GM12801 (cell line): ENCODE data around the gene ATL2.

Experiments used
- CTCF ChIP-seq: IDR thresholded peaks from one replicate; pipeline ENCODE4 v1.5.1; 2011; ENCODE audit warnings: control low read depth; ENCODE audit not compliant: insufficient read length; ENCODE audit errors: extremely low read depth

The ATL2 gene

GRCh38 chr2:38317725-38318124 lies 59.3 kb downstream of the ATL2 start:
- no peak for TF ChIP-seq CTCF

GRCh38 chr2:38315707-38316333 lies 61.3 kb downstream of the ATL2 start:
- TF ChIP-seq CTCF: no peak

DNA sequence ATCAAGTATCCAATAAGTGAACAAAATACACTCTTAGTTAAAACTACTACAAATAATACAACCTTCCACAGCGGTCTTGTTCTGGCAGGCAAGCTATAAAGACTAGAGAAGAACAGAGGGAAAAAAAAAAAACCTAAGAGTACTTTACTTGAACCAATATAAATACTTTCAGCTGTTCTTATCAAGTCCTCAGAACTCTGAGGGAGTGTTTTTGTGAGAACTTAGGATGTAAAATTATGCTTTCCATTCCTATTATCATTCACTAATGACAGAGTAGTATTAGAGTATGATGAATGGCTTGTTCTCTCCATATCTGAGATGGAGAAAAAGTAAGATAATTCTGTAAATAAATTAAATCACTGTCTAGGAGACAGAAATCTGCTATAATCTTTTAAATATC lies 68.3 kb downstream of the ATL2 start:
- no peak for TF ChIP-seq CTCF

- TF ChIP-seq CTCF: no peak
These were observed 74.9 kb downstream of the ATL2 start for GRCh38 chr2:38301969-38302702.

DNA sequence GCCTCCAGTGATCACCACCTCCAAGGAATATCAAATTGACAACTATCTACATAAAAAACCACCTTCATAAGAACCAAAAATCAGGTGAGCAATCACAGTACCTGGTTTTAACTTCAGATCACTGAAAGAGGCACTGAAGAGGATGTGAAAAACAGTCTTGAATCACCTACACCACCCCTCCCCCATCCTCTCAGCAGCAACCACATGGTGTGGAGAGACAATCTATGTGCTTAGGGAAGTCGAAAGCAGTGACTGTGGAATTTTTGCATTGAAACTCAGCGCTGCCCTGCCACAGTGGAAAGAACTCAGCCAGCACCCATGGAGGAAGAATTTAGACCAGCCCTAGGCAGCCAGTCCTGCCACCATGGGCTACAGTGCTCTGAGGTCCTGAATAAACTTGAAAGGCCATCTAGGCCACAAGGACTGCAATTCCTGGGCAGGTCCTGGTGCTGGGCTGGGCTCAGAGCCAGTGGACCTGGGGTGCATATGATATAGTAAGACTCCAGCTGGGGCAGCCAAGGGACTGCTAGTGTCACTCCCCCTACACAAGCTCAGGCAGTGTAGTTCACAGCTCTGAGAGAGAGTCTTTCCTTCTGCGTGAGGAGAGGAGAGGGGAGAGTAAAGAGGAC lies 75.6 kb downstream of the ATL2 start:
- no peak for TF ChIP-seq CTCF

- no peak for TF ChIP-seq CTCF
These were observed 78.5 kb downstream of the ATL2 start for GRCh38 chr2:38298539-38298938.

- no peak for TF ChIP-seq CTCF
These were observed 80.8 kb downstream of the ATL2 start for GRCh38 chr2:38296197-38296780.
